Heart left ventricle (tissue), 16 donors: ENCODE results near the gene RPS6KC1. TPM values are rescaled to one million over a fixed set of nuclear protein-coding genes. Genes with fewer than 3 reads are reported as not detected.
A peak's percentile ranks its signal among the peaks of the same experiment; 100 is the strongest.
"Not testable (repeated sequence)": the region's sequence is repeated elsewhere in the genome, so short reads cannot be mapped to it uniquely, and the experiment has no call there.

ENCODE experiments used
- ATAC-seq, 4 donors: fragments of 200-7000 bp; cut with Tn5 transposase; one replicate each; pipeline ENCODE4 v1.9.1; 2020 to 2022; ENCODE audit warnings: moderate library complexity in 4 of 4, mild to moderate bottlenecking in 3 of 4, moderate number of reproducible peaks in 1 of 4
- DNase-seq, 5 donors: peaks; one replicate each; pipeline ENCODE4 v3.0.0-alpha.2; 2020
- H3K27ac ChIP-seq, 12 donors: fragments of 200-600 bp; sonication (generic) in 4 of 12; one replicate each; pipeline versions ENCODE4 v1.5.0 to v1.8.0; 2016 to 2022; ENCODE audit warnings: mild to moderate bottlenecking in 2 of 12
- H3K27me3 ChIP-seq, 9 donors: fragments of 200-600 bp; sonication (generic) in 2 of 9; one replicate each; pipeline versions ENCODE4 v1.5.1 to v1.8.0; 2016 to 2022; ENCODE audit warnings: mild to moderate bottlenecking in 3 of 9
- H3K36me3 ChIP-seq, 9 donors: fragments of 200-600 bp; sonication (generic) in 2 of 9; one replicate each; pipeline versions ENCODE4 v1.5.0 to v1.8.0; 2018 to 2022; ENCODE audit warnings: mild to moderate bottlenecking in 2 of 9
- H3K4me1 ChIP-seq, 12 donors: fragments of 200-600 bp; sonication (generic) in 4 of 12; one replicate each; pipeline versions ENCODE4 v1.5.0 to v1.8.0; 2016 to 2022; ENCODE audit warnings: mild to moderate bottlenecking in 3 of 12
- H3K4me3 ChIP-seq, 12 donors: fragments of 200-600 bp; sonication (generic) in 4 of 12; one replicate each; pipeline versions ENCODE4 v1.5.0 to v1.8.0; 2017 to 2022; ENCODE audit warnings: mild to moderate bottlenecking in 9 of 12, moderate library complexity in 4 of 12
- H3K9me3 ChIP-seq, 12 donors: fragments of 200-600 bp; sonication (generic) in 4 of 12; one replicate each; pipeline versions ENCODE4 v1.5.0 to v1.8.0; 2016 to 2022; ENCODE audit warnings: mild to moderate bottlenecking in 1 of 12
- POLR2A ChIP-seq, 2 donors: fragments of 450-650 bp; IDR thresholded peaks; one replicate each; pipeline ENCODE4 v1.6.1; 2017; ENCODE audit warnings: antibody characterized with exemption in 2 of 2, mild to moderate bottlenecking in 2 of 2, moderate library complexity in 2 of 2
- WGBS, 4 donors: extraction: QIAGEN DNeasy Blood & Tissue Kit in 2 of 4; methylation state at CpG; one replicate each; pipeline versions ENCODE4 v1.1.5 to v1.1.7; 2013 to 2018; 5-methylcytosine and 5-hydroxymethylcytosine counted together
- intact Hi-C, 10 donors: fragments of 100-400 bp; cut with DNase I; formaldehyde crosslinking; loops; one replicate each; pipeline versions ENCODE4 v1.11.1 to v1.14.2; 2022
- polyA plus RNA-seq, 2 donors: library from polyadenylated mRNA; stranded (reverse); fragments of 200-250 nt; gene quantifications; one replicate each; pipeline ENCODE4 v1.2.3, GENCODE V29; 2013
- total RNA-seq, 9 donors: library from RNA; depleted of rRNA in 2 of 9; stranded (reverse); fragments of >200 nt in 2 of 9; fragmentation: NEBNext Ultra II Directional in 3 of 9; extraction: Animal tissue kit (Norgen Biotek cat#: 25700) in 3 of 9; gene quantifications; one replicate each; pipeline versions ENCODE4 v1.1.0 to v1.2.4, GENCODE V29; 2016 to 2023
- TF ChIP-seq, protein P1 (sequence below), 12 donors: fragments of 200-600 bp; sonication (generic) in 4 of 12; IDR thresholded peaks; one replicate each; pipeline versions ENCODE4 v1.5.0 to v1.8.0; 2018 to 2022; ENCODE audit warnings: antibody characterized with exemption in 12 of 12, mild to moderate bottlenecking in 5 of 12
- donor health status: ischemic (EF 13 %, LVEDD 7.1; RV severe dilation, severe dysfunction).
- donor health status: healthy with polysubstance abuse.
- donor health status: DM: no; HTN: yes; CAD: no.
- donor health status: DM: no; HTN: no; CAD: no.
- donor health status: ischemic (EF 25% LVEDD 6.9; RV normal size, moderate dysfunction).
- donor health status: ischemic (EF 25% LVEDD 5.7; RV mildly dilated, moderate dysfunction).
- donor health status: healthy.
- donor health status: DM: yes; HTN: yes; CAD: no.
- donor health status: ischemic (EF 35%, LVEDD 5.7; RV mildly dilated, moderate dysfunction).
- donor health status: nonischemic (EF 11% LVEDD 7.7; RV severe dilation, severe dysfunction).
- donor health status: DM: yes; HTN: yes; CAD: no.
- donor health status: PGD.
- donor health status: ischemic (EF 29% LVEDD 5.4; RV normal size, mild dysfunction).
- donor health status: nonischemic (EF 23%, LVEDD 6.1; RV moderate dilation, normal function).

The RPS6KC1 gene
- total and polyA plus RNA-seq, 11 donors, result 3.0 to 15.6 (median 10.4) TPM

DNA sequence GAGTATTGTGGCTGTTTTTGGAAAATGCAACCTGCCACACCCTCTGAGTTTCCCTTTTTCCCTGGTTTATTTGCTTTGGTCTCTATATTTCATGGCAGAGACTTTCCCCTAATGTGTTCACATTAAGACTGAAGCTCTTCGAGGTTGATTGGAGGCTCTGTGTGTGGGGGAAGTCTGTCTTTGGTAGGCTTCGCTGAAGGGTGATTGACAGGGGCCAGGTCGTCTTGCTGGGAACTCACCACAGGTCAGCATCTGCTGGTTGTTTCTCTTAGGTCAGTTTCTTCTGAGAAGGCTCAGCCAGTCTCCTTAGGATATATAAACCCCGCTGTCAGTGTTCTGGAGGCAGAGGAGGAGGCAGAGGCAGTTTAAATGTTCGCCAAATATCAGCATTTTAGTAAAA, 249.4 kb downstream of the RPS6KC1 start:
- H3K36me3 ChIP-seq, result no peaks in the 10 kb centered on the region
- H3K9me3 ChIP-seq, result peaks cover 0 to 20% (median 3%) of the 10 kb centered on the region in 12 donors
- no peak overlapping the region for H3K4me3 ChIP-seq
- no peaks in the 10 kb centered on the region for H3K27me3 ChIP-seq
- TF ChIP-seq, protein P1, sequence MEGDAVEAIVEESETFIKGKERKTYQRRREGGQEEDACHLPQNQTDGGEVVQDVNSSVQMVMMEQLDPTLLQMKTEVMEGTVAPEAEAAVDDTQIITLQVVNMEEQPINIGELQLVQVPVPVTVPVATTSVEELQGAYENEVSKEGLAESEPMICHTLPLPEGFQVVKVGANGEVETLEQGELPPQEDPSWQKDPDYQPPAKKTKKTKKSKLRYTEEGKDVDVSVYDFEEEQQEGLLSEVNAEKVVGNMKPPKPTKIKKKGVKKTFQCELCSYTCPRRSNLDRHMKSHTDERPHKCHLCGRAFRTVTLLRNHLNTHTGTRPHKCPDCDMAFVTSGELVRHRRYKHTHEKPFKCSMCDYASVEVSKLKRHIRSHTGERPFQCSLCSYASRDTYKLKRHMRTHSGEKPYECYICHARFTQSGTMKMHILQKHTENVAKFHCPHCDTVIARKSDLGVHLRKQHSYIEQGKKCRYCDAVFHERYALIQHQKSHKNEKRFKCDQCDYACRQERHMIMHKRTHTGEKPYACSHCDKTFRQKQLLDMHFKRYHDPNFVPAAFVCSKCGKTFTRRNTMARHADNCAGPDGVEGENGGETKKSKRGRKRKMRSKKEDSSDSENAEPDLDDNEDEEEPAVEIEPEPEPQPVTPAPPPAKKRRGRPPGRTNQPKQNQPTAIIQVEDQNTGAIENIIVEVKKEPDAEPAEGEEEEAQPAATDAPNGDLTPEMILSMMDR (IDR thresholded peaks at IDR 0.05), result no peak
- intact Hi-C loops, result no loop called here
- no peaks in the 10 kb centered on the region for H3K4me1 ChIP-seq
- WGBS, 4 donors, result 62 to 73% (median 68%) methylated on average over 5 of the region's 5 CpGs
- no peak for ATAC-seq
- DNase-seq, result no peak
- H3K27ac ChIP-seq, result no peak overlapping the region

DNA sequence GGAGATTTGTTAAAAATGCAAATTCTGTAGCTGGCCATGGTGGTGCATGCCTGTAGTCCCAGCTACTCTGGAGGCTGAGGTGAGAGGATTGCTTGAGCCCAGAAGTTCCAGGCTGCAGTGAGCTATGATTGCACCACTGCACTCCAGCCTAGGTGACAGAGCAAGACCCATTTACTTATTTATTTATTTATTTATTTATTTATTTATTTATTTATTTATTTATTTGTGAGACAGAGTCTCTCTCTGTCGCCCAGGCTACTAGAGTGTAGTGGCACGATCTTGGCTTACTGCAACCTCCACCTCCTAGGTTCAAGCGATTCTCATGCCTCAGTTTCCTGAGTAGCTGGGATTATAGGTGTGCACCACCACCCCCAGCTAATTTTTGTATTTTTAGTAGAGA, 250.5 kb downstream of the RPS6KC1 start:
- H3K4me3 ChIP-seq, H3K27ac ChIP-seq, DNase-seq, H3K4me1 ChIP-seq, intact Hi-C loops, H3K36me3 ChIP-seq, H3K27me3 ChIP-seq, ATAC-seq: not testable (repeated sequence)
- H3K9me3 ChIP-seq, result peaks cover 0 to 15% (median 3%) of the 10 kb centered on the region in 12 donors
- 94 to 99% (median 98%) methylated on average over 3 of the region's 3 CpGs for WGBS, 4 donors

DNA sequence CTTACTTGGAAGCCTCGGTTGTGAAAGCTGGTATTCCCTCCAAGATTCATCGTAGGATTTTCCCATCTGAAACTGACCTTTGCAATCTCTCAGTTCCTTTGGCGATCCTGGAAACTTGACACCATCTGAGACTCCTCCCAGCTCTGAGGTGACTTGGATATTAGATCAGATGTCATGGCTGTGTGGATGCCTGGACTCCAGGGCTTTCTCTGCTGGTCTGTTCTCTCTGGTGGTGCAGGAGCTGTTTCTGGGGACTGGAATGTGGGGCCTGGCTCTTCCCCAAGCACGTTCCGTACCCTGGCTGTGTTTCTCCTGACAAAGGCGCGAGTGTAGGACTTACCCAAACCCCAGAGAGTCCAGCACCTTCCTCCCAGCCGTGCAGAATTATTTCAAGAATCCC, 252.2 kb downstream of the RPS6KC1 start:
- H3K36me3 ChIP-seq, result no peaks in the 10 kb centered on the region
- intact Hi-C loops, result no loop called here
- no peak overlapping the region for H3K27ac ChIP-seq
- DNase-seq (no peak), ATAC-seq (peak in 3 of 4 donors; percentile 33 to 89 (median 54))
- TF ChIP-seq POLR2A (IDR thresholded peaks at IDR 0.05), result no peak
- TF ChIP-seq, protein P1 (IDR thresholded peaks at IDR 0.05), result no peak
- no peaks in the 10 kb centered on the region for H3K9me3 ChIP-seq
- H3K4me3 ChIP-seq, result no peak overlapping the region
- WGBS, 4 donors, result 38 to 46% (median 42%) methylated on average over 8 of the region's 8 CpGs
- no peaks in the 10 kb centered on the region for H3K27me3 ChIP-seq
- no peaks in the 10 kb centered on the region for H3K4me1 ChIP-seq

DNA sequence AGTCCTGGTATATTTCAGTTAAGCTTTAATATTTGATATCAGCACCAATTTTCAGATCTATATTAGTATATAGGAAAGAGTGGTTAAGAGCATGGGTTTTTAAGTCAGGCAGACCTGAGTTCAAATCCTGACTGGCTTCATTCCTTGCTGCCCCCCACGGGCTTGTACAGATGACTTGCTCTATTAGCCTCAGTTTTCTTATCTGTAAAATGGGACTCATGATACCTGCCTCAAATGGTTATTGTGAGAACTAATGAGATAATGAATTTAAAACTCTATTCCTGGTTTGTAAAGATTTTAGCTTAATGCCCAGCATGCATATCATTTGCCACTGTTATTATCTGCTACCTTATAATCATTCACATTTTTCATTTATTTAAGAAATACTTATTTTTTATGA, 264.5 kb downstream of the RPS6KC1 start:
- no peak for DNase-seq
- Histone ChIP-seq H3K27me3 (no peaks in the 10 kb centered on the region), H3K27ac (no peak overlapping the region), H3K36me3 (no peaks in the 10 kb centered on the region), H3K9me3 (no peaks in the 10 kb centered on the region), H3K4me1 (no peaks in the 10 kb centered on the region), H3K4me3 (no peak overlapping the region)
- TF ChIP-seq, protein P1 (IDR thresholded peaks at IDR 0.05), result no peak
- TF ChIP-seq POLR2A (IDR thresholded peaks at IDR 0.05), result no peak
- intact Hi-C loops, result no loop called here
- no peak for ATAC-seq
- 71 to 89% (median 80%) methylated on average over 1 of the region's 1 CpG for WGBS, 4 donors

DNA sequence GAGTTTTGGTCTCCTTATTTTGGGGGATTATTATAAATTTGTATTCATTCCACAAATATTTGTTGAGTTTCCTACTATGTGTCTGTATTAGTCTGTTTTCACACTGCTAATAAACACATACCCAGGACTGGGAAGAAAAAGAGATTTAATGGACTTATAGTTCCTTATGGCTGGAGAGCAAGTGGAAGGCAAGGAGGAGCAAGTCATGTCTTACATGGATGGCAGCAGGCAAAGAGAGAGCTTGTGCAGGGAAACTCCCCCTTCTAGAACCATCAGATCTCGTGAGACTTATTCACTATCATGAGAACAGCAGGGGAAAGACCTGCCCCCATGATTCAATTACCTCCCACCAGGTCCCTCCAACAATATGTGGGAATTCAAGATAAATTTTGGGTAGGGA, 267.4 kb downstream of the RPS6KC1 start:
- H3K27ac ChIP-seq, intact Hi-C loops, H3K4me3 ChIP-seq, H3K9me3 ChIP-seq, ATAC-seq, DNase-seq, H3K27me3 ChIP-seq, H3K4me1 ChIP-seq, H3K36me3 ChIP-seq: not testable (repeated sequence)
- WGBS, 4 donors, result 74 to 81% (median 77%) methylated on average over 1 of the region's 1 CpG
